ENCODE data around the gene VWA5A. TPM values are rescaled to one million over a fixed set of nuclear protein-coding genes. Genes with fewer than 3 reads are reported as not detected.

The VWA5A gene
- total RNA-seq, 1 donor from 2014 or later: 3.1 TPM

DNA sequence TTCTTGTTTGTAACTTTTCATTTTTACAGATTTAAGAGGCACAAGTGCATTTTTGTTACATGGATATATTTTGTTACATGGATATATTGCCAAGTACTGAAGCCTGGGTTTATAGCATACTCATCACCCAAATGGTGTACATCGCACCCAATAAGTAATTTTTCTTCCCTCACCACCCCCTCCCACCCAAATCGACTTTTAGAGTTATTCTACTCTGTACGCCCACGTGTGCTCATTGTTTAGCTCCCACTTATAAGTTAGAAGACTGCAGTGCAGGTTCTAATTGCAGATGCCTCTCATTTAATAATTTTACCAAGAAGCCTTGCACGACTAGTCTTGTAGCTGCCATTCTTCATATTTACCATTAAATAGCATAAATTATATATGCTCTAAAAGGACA is 20.5 kb upstream of the VWA5A start:
- H3K36me3 Mint-ChIP-seq (ENCODE audit: low read depth): no peaks in the 10 kb centered on the region
- H3K4me3 Mint-ChIP-seq (ENCODE audit: unreplicated experiment): no peak overlapping the region
- no peak for TF ChIP-seq CTCF (IDR thresholded peaks at IDR 0.05)
- H3K27me3 Mint-ChIP-seq (ENCODE audit: low read depth): peaks cover 35% of the 10 kb centered on the region
- no peaks in the 10 kb centered on the region for H3K4me1 Mint-ChIP-seq (ENCODE audit: low read depth)
- H3K27ac Mint-ChIP-seq (ENCODE audit: unreplicated experiment): no peak overlapping the region
- no peaks in the 10 kb centered on the region for H3K9me3 Mint-ChIP-seq (ENCODE audit: low read depth)
- no peak for DNase-seq (ENCODE audit: low spot score)

DNA sequence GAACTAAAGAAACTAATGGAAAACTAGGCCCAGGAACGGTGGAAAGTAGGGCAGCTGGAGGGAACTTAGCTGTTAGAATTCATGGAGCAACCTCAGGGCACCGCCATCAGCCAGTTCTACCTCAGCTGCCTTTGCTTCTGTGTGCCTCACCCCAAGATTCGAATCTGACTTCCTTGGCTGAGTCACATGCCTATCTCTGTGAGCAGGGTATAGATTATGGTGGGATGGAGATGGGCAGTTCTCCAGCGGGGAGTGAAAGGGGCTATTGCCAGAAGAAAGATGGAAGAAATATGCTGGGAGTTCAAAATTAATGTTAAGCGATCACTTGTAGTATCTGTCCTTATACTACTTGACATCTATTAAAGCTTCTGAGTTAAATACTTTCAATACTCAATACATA is 18.9 kb upstream of the VWA5A start:
- no peaks in the 10 kb centered on the region for H3K9me3 Mint-ChIP-seq (ENCODE audit: low read depth)
- H3K27me3 Mint-ChIP-seq (ENCODE audit: low read depth): peaks cover 37% of the 10 kb centered on the region

GRCh38 chr11:124098141-124098540 is 17.1 kb upstream of the VWA5A start:
- TF ChIP-seq CTCF (IDR thresholded peaks at IDR 0.05): no peak
- H3K27ac Mint-ChIP-seq (ENCODE audit: unreplicated experiment): no peak overlapping the region
- DNase-seq (ENCODE audit: low spot score): no peak
- H3K4me1 Mint-ChIP-seq (ENCODE audit: low read depth): no peaks in the 10 kb centered on the region
- H3K36me3 Mint-ChIP-seq (ENCODE audit: low read depth): no peaks in the 10 kb centered on the region
- no peak overlapping the region for H3K4me3 Mint-ChIP-seq (ENCODE audit: unreplicated experiment)
- H3K27me3 Mint-ChIP-seq (ENCODE audit: low read depth): peaks cover 38% of the 10 kb centered on the region
- no peaks in the 10 kb centered on the region for H3K9me3 Mint-ChIP-seq (ENCODE audit: low read depth)

More for the DNA sequence above, 18.9 kb upstream of the VWA5A start:
- no peaks in the 10 kb centered on the region for H3K36me3 Mint-ChIP-seq (ENCODE audit: low read depth)
- no peak for DNase-seq (ENCODE audit: low spot score)
- no peak for TF ChIP-seq CTCF (IDR thresholded peaks at IDR 0.05)
- no peak overlapping the region for H3K27ac Mint-ChIP-seq (ENCODE audit: unreplicated experiment)
- H3K4me3 Mint-ChIP-seq (ENCODE audit: unreplicated experiment): no peak overlapping the region
- H3K4me1 Mint-ChIP-seq (ENCODE audit: low read depth): no peaks in the 10 kb centered on the region

DNA sequence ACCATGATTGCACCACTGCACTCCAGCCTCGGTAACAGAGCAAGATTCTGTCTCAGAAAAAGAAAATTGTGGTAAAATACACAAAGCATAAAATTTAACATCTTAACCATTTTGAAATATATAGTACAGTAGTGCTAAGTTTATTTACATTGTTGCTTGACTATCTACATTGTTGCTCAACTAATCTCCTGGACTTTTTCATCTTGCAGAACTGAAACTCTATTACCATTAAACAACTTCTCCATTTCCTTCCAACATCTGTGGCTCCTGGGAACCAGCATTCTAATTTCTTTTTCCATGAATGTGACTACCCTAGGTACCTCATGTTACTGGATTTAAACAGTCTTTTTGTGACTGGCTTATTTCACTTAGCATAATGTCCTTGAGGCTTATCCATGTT is 13.5 kb upstream of the VWA5A start:
- Mint-ChIP-seq H3K9me3 (ENCODE audit: low read depth) (no peaks in the 10 kb centered on the region), H3K4me3 (ENCODE audit: unreplicated experiment) (no peak overlapping the region), H3K36me3 (ENCODE audit: low read depth) (no peaks in the 10 kb centered on the region), H3K4me1 (ENCODE audit: low read depth) (no peaks in the 10 kb centered on the region), H3K27me3 (ENCODE audit: low read depth) (peaks cover 47% of the 10 kb centered on the region), H3K27ac (ENCODE audit: unreplicated experiment) (no peak overlapping the region)
- DNase-seq (ENCODE audit: low spot score): no peak
- no peak for TF ChIP-seq CTCF (IDR thresholded peaks at IDR 0.05)

DNA sequence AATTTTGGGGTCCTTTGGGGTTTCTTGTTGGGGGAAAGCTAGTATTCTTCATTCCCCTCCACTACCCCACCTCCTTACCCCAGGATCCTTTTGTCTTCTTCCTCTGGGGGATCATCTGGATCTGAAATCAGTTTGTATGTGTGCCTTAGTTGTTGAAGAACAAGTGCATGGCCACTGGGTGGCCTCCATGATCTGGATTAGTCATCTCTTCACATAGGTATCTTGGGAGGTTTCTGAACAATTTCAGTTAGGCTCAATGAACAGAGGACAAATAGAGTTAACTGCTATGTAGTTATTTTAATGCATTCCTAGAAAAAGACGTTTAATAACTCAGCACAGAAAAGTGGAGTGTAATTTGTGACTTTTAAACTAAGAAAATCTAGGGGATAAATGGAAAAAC is 7.1 kb upstream of the VWA5A start:
- TF ChIP-seq CTCF (IDR thresholded peaks at IDR 0.05): peak; percentile 47
- Mint-ChIP-seq H3K4me3 (ENCODE audit: unreplicated experiment) (no peak overlapping the region), H3K27me3 (ENCODE audit: low read depth) (peaks cover 57% of the 10 kb centered on the region), H3K4me1 (ENCODE audit: low read depth) (no peaks in the 10 kb centered on the region), H3K9me3 (ENCODE audit: low read depth) (no peaks in the 10 kb centered on the region), H3K36me3 (ENCODE audit: low read depth) (no peaks in the 10 kb centered on the region), H3K27ac (ENCODE audit: unreplicated experiment) (no peak overlapping the region)
- DNase-seq (ENCODE audit: low spot score): no peak
